Activated T-cell treated with anti-CD3 and anti-CD28 coated beads, Interleukin-2, amount 50 U/mL, for 72 hours (primary cell): ENCODE measurements around the gene EPC1. TPM values are rescaled to one million over a fixed set of nuclear protein-coding genes. Genes with fewer than 3 reads are reported as not detected.
A peak's percentile ranks its signal among the peaks of the same experiment; 100 is the strongest.
"Not testable (repeated sequence)": the region's sequence is repeated elsewhere in the genome, so short reads cannot be mapped to it uniquely, and the experiment has no call there.

Experiments
- ATAC-seq, 2 donors: fragments of 150-1000 bp; cut with Tn5 transposase; replicated peaks in 1 of 2; 2 replicates each; pipeline ENCODE4 v1.10.0; 2021; ENCODE audit warnings: moderate library complexity in 2 of 2, mild to moderate bottlenecking in 1 of 2
- DNase-seq, 2 donors: peaks; one replicate each; pipeline ENCODE4 v3.0.0; 2021 to 2022; ENCODE audit warnings: mixed read lengths in 1 of 2
- H3K27ac Mint-ChIP-seq: one replicate; pipeline ENCODE4 v1.8.0; 2022; ENCODE audit warnings: mild to moderate bottlenecking, moderate library complexity, mixed read lengths
- H3K27me3 Mint-ChIP-seq: one replicate; pipeline ENCODE4 v1.8.0; 2022; ENCODE audit warnings: low read depth, mixed read lengths
- H3K36me3 Mint-ChIP-seq, 2 donors: one replicate each; pipeline ENCODE4 v1.8.0; 2022; ENCODE audit warnings: mixed read lengths in 2 of 2, mild to moderate bottlenecking in 1 of 2; ENCODE audit not compliant: insufficient read depth in 2 of 2
- H3K4me1 Mint-ChIP-seq: one replicate; pipeline ENCODE4 v1.8.0; 2022; ENCODE audit warnings: low read depth, mixed read lengths
- H3K4me3 Mint-ChIP-seq, 2 donors: one replicate each; pipeline ENCODE4 v1.8.0; 2022; ENCODE audit warnings: mild to moderate bottlenecking in 2 of 2, mixed read lengths in 2 of 2, moderate library complexity in 2 of 2
- H3K9me3 Mint-ChIP-seq, 2 donors: one replicate each; pipeline ENCODE4 v1.8.0; 2022; ENCODE audit warnings: mixed read lengths in 2 of 2
- total RNA-seq, 2 donors: library from RNA; stranded (reverse); gene quantifications; one replicate each; pipeline ENCODE4 v1.2.3, GENCODE V29; 2022

Gene EPC1
- total RNA-seq, 2 donors from 2014 or later = 36.0 to 38.3 TPM

GRCh38 chr10:32366111-32366510 is 19.2 kb upstream of the EPC1 start:
- Mint-ChIP-seq H3K27ac (peak overlapping the region; percentile 79), H3K4me3 (peak overlapping the region in 1 of 2 donors; percentile 63), H3K36me3 (peaks cover 0 to 2% of the 10 kb centered on the region in 2 donors), H3K27me3 (no peaks in the 10 kb centered on the region), H3K4me1 (peaks cover 62% of the 10 kb centered on the region), H3K9me3 (no peaks in the 10 kb centered on the region)
- ATAC-seq (no peak), DNase-seq (no peak)

GRCh38 chr10:32365404-32365803 is 18.4 kb upstream of the EPC1 start:
- DNase-seq, ATAC-seq, H3K36me3 Mint-ChIP-seq, H3K9me3 Mint-ChIP-seq, H3K27me3 Mint-ChIP-seq: not testable (repeated sequence)
- Mint-ChIP-seq H3K4me3 (peak overlapping the region; percentile 70 to 76), H3K27ac (peak overlapping the region; percentile 77), H3K4me1 (peaks cover 65% of the 10 kb centered on the region)

- Mint-ChIP-seq H3K4me3 (peak overlapping the region in 1 of 2 donors; percentile 60), H3K36me3 (peaks cover 7 to 15% of the 10 kb centered on the region in 2 donors), H3K9me3 (peaks cover 0 to 3% of the 10 kb centered on the region in 2 donors), H3K4me1 (peaks cover 76% of the 10 kb centered on the region), H3K27ac (peak overlapping the region; percentile 92), H3K27me3 (no peaks in the 10 kb centered on the region)
- ATAC-seq = no peak
- no peak for DNase-seq
Measured at GRCh38 chr10:32362571-32362970, 15.6 kb upstream of the EPC1 start.

- peak overlapping the region in 1 of 2 donors; percentile 58 for H3K4me3 Mint-ChIP-seq
- peaks cover 77% of the 10 kb centered on the region for H3K4me1 Mint-ChIP-seq
- H3K36me3 Mint-ChIP-seq = peaks cover 10 to 16% of the 10 kb centered on the region in 2 donors
- no peak for DNase-seq
- H3K27me3 Mint-ChIP-seq = no peaks in the 10 kb centered on the region
- peaks cover 0 to 5% of the 10 kb centered on the region in 2 donors for H3K9me3 Mint-ChIP-seq
- H3K27ac Mint-ChIP-seq = peak overlapping the region; percentile 54
- ATAC-seq = no peak
Measured at GRCh38 chr10:32360884-32361283, 13.9 kb upstream of the EPC1 start.

GRCh38 chr10:32360241-32360640 is 13.3 kb upstream of the EPC1 start:
- Mint-ChIP-seq H3K9me3 (peaks cover 0 to 5% of the 10 kb centered on the region in 2 donors), H3K4me3 (peak overlapping the region in 1 of 2 donors; percentile 25), H3K27ac (peak overlapping the region; percentile 63), H3K4me1 (peaks cover 74% of the 10 kb centered on the region), H3K36me3 (peaks cover 10 to 17% of the 10 kb centered on the region in 2 donors), H3K27me3 (no peaks in the 10 kb centered on the region)
- no peak for ATAC-seq
- no peak for DNase-seq

GRCh38 chr10:32357056-32357735 is 10.2 kb upstream of the EPC1 start:
- Mint-ChIP-seq H3K27ac (peak overlapping the region; percentile 63), H3K4me3 (peak overlapping the region; percentile 42 to 65), H3K27me3 (no peaks in the 10 kb centered on the region), H3K36me3 (peaks cover 10 to 17% of the 10 kb centered on the region in 2 donors), H3K9me3 (peaks cover 0 to 5% of the 10 kb centered on the region in 2 donors), H3K4me1 (peaks cover 75% of the 10 kb centered on the region)
- no peak for DNase-seq
- ATAC-seq = peak; percentile 90 to 92

- not testable (repeated sequence) for H3K36me3 Mint-ChIP-seq, H3K27me3 Mint-ChIP-seq, DNase-seq, H3K27ac Mint-ChIP-seq, H3K4me3 Mint-ChIP-seq, H3K9me3 Mint-ChIP-seq, ATAC-seq
- H3K4me1 Mint-ChIP-seq = peaks cover 72% of the 10 kb centered on the region
Measured at GRCh38 chr10:32354690-32355089, 7.7 kb upstream of the EPC1 start.

GRCh38 chr10:32350811-32351350 is 3.9 kb upstream of the EPC1 start:
- Mint-ChIP-seq H3K4me1 (peaks cover 63% of the 10 kb centered on the region), H3K27ac (peak overlapping the region; percentile 3), H3K9me3 (no peaks in the 10 kb centered on the region), H3K36me3 (peaks cover 0 to 1% of the 10 kb centered on the region in 2 donors), H3K4me3 (peak overlapping the region in 1 of 2 donors; percentile 18), H3K27me3 (no peaks in the 10 kb centered on the region)
- ATAC-seq = no peak
- DNase-seq = no peak

- no peaks in the 10 kb centered on the region for H3K36me3 Mint-ChIP-seq
- H3K4me3 Mint-ChIP-seq = no peak overlapping the region
- ATAC-seq (no peak), DNase-seq (no peak)
- H3K27me3 Mint-ChIP-seq = no peaks in the 10 kb centered on the region
- H3K9me3 Mint-ChIP-seq = no peaks in the 10 kb centered on the region
- peaks cover 62% of the 10 kb centered on the region for H3K4me1 Mint-ChIP-seq
- peak overlapping the region; percentile 1 for H3K27ac Mint-ChIP-seq
Measured at GRCh38 chr10:32349968-32350738, 3.2 kb upstream of the EPC1 start.

GRCh38 chr10:32349199-32349585 is 2.2 kb upstream of the EPC1 start:
- ATAC-seq (no peak), DNase-seq (no peak)
- Mint-ChIP-seq H3K36me3 (peaks cover 0 to 3% of the 10 kb centered on the region in 2 donors), H3K4me1 (peaks cover 69% of the 10 kb centered on the region), H3K4me3 (no peak overlapping the region), H3K27me3 (no peaks in the 10 kb centered on the region), H3K27ac (no peak overlapping the region), H3K9me3 (no peaks in the 10 kb centered on the region)

- Mint-ChIP-seq H3K27me3 (no peaks in the 10 kb centered on the region), H3K4me3 (peak overlapping the region; percentile 78 to 84), H3K36me3 (peaks cover 2 to 4% of the 10 kb centered on the region in 2 donors), H3K4me1 (peaks cover 70% of the 10 kb centered on the region), H3K27ac (peak overlapping the region; percentile 94), H3K9me3 (no peaks in the 10 kb centered on the region)
- ATAC-seq = no peak
- DNase-seq = no peak
Measured at GRCh38 chr10:32348297-32349198, 1.6 kb upstream of the EPC1 start.

- ATAC-seq = peak; percentile 1 to 9
- H3K9me3 Mint-ChIP-seq = no peaks in the 10 kb centered on the region
- peak overlapping the region; percentile 94 for H3K27ac Mint-ChIP-seq
- no peaks in the 10 kb centered on the region for H3K27me3 Mint-ChIP-seq
- no peak for DNase-seq
- peaks cover 69% of the 10 kb centered on the region for H3K4me1 Mint-ChIP-seq
- H3K36me3 Mint-ChIP-seq = peaks cover 2 to 4% of the 10 kb centered on the region in 2 donors
- peak overlapping the region; percentile 78 to 84 for H3K4me3 Mint-ChIP-seq
Measured at GRCh38 chr10:32347363-32348022, 535 bp upstream of the EPC1 start.
